GM23248 (cell line): ENCODE data around the gene LRRC70.

Experiments
- EZH2 ChIP-seq: fragments of 200-600 bp; sonication (generic); IDR thresholded peaks from 2 replicates; pipeline ENCODE4 v1.6.1; 2018; ENCODE audit warnings: antibody characterized with exemption, mild to moderate bottlenecking; ENCODE audit not compliant: insufficient read depth, poor library complexity, severe bottlenecking
- EZH2phosphoT487 ChIP-seq: fragments of 200-600 bp; sonication (generic); IDR thresholded peaks from 2 replicates; pipeline ENCODE4 v1.6.1; 2018; ENCODE audit warnings: antibody characterized with exemption, moderate library complexity, mild to moderate bottlenecking, low read depth; ENCODE audit not compliant: insufficient read depth

DNA sequence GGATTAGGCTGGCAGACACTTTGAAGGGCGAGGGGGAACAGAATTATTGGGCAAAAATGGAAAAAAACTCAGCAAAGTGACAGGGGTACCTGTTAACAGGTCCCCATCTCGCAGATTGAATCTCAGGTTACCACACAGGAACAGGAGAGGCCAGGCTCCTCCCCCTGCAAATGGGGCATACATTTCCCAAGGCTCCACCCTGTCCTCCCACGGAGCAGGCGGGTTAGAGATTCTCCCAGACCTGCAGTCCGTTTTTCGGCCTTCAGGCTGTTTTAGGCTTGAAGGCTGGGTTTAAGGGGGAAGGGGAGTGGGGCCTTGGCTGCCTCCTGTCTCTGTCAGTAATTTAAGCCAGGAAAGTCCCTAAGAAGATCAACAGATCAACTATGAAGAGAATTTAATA lies 42.7 kb downstream of the LRRC70 start:
- TF ChIP-seq EZH2 (no peak), EZH2phosphoT487 (no peak)
